Measurements from ENCODE around the gene UXS1.

The UXS1 gene

GRCh38 chr2:106107509-106108131, 86.5 kb downstream of the UXS1 start:
- DNase-seq, result no peak

GRCh38 chr2:106106622-106107508, 87.2 kb downstream of the UXS1 start:
- DNase-seq, result no peak

- no peak for DNase-seq
These were observed 88.8 kb downstream of the UXS1 start for GRCh38 chr2:106105151-106105922.

GRCh38 chr2:106104332-106105062, 89.6 kb downstream of the UXS1 start:
- peak; percentile 4 for DNase-seq

- no peak for DNase-seq
These were observed 94.4 kb downstream of the UXS1 start for GRCh38 chr2:106099691-106100090.

- no peak for DNase-seq
These were observed 95.4 kb downstream of the UXS1 start for GRCh38 chr2:106098664-106099063.

GRCh38 chr2:106098081-106098480, 96.0 kb downstream of the UXS1 start:
- DNase-seq, result no peak

- DNase-seq, result no peak
These were observed 96.8 kb downstream of the UXS1 start for GRCh38 chr2:106097038-106098000.

GRCh38 chr2:106096299-106097037, 97.6 kb downstream of the UXS1 start:
- no peak for DNase-seq

GRCh38 chr2:106095478-106096298, 98.4 kb downstream of the UXS1 start:
- DNase-seq, result no peak

- DNase-seq, result no peak
These were observed 99.8 kb downstream of the UXS1 start for GRCh38 chr2:106094131-106094841.

GRCh38 chr2:106090916-106091618, 103.0 kb downstream of the UXS1 start:
- no peak for DNase-seq

- no peak for DNase-seq
These were observed 104.5 kb downstream of the UXS1 start for GRCh38 chr2:106089611-106090010.

GRCh38 chr2:106085181-106085940, 108.7 kb downstream of the UXS1 start:
- no peak for DNase-seq

- no peak for DNase-seq
These were observed 113.1 kb downstream of the UXS1 start for GRCh38 chr2:106080959-106081358.

- DNase-seq, result no peak
These were observed 116.0 kb downstream of the UXS1 start for GRCh38 chr2:106078096-106078495.

GRCh38 chr2:106076941-106077340, 117.2 kb downstream of the UXS1 start:
- DNase-seq, result no peak

- no peak for DNase-seq
These were observed 119.1 kb downstream of the UXS1 start for GRCh38 chr2:106075048-106075447.

All from NCI-H1048 (cell line).